HG03520 (cell line): ENCODE measurements around the gene AP5Z1.
A peak's percentile ranks its signal among the peaks of the same experiment; 100 is the strongest.

ENCODE experiments used
- ATAC-seq: cut with Tn5 transposase; IDR thresholded peaks from one replicate; pipeline ENCODE4 v1.9.1; 2021; ENCODE audit warnings: mild to moderate bottlenecking, moderate library complexity; ENCODE audit not compliant: unreplicated experiment

AP5Z1 gene, protein sequence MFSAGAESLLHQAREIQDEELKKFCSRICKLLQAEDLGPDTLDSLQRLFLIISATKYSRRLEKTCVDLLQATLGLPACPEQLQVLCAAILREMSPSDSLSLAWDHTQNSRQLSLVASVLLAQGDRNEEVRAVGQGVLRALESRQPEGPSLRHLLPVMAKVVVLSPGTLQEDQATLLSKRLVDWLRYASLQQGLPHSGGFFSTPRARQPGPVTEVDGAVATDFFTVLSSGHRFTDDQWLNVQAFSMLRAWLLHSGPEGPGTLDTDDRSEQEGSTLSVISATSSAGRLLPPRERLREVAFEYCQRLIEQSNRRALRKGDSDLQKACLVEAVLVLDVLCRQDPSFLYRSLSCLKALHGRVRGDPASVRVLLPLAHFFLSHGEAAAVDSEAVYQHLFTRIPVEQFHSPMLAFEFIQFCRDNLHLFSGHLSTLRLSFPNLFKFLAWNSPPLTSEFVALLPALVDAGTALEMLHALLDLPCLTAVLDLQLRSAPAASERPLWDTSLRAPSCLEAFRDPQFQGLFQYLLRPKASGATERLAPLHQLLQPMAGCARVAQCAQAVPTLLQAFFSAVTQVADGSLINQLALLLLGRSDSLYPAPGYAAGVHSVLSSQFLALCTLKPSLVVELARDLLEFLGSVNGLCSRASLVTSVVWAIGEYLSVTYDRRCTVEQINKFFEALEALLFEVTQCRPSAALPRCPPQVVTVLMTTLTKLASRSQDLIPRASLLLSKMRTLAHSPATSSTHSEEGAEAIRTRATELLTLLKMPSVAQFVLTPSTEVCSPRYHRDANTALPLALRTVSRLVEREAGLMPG

DNA sequence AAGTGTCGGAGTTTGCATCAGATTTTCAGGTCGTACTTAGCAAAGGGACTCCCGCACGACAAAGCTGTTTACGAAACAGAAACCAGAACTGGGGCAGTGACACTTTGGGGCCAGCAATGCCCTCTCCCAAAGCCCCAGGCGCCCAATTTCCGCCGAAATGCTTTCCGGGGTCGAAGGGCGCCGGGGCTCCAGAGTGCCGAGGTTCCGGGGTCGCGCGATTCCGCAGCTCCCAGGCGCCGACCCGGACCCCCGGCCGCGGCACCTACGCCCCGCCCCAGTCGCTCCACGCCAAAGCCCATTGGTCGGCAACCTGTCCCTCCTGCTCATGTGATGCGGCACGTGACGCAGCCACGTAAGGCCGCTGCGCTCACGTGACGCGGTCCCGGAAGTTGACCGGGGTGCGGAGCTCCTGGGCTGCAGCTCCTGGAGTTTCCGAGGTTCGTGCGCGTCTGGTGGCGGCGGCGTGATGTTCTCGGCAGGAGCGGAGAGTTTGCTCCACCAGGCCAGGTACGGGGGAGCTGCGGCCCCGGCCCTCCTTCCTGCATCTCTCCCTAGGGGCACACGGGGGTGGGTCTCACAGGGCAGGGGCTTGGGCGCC lies at the start of gene AP5Z1:
TSS of gene AP5Z1 (plus strand) at position 374 of the 598 bp plus-strand sequence. CDS start at position 467, 93 bp downstream.
- ATAC-seq: peak; percentile 87

DNA sequence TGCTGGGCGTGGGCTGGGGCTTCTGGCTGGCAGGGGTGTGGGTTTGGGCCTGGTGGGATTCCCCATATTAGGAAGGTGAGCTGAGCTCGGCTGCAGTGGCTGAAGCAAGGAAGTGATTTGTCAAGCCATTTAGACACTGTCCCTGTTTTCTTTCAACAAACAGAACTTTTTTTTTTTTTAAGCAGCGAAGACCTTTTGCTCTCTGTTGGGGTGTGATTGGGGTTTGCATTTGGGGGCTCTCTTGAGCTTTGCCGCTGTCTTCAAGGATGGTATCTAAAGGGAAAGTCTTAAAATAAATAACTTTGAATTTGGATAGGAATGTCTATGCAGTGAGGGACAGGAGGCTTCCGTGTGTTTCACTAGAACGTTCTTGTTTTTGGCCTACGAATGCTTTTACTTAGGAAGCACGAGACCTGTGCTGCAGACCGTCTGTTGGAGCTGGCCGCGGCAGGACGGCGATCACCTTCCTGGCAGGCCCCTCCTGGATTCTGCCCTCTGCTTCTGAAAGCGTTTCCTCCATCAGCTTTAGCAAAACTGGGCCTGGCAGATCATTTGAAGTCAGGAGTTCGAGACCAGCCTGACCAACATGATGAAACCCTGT lies 49.5 kb upstream of the AP5Z1 start:
- no peak for ATAC-seq

DNA sequence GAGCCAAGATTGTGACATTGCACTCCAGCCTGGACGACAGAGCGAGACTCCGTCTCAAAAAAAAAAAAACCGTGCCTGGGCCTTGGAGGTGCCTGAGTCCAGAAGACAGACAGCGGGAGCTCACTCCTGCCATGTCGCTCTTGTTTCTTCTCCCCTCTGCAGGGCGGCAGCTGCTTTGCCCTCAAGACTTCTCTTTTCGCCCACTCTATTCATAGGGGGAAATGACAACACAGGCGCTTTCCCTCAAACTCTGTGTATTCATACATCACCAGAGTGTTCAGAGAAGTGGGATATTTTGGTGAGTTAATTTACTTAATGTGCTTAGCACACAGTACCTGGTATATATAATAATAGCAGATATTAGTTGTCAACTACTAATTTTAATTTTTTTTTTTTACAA lies 48.9 kb upstream of the AP5Z1 start:
- no peak for ATAC-seq

DNA sequence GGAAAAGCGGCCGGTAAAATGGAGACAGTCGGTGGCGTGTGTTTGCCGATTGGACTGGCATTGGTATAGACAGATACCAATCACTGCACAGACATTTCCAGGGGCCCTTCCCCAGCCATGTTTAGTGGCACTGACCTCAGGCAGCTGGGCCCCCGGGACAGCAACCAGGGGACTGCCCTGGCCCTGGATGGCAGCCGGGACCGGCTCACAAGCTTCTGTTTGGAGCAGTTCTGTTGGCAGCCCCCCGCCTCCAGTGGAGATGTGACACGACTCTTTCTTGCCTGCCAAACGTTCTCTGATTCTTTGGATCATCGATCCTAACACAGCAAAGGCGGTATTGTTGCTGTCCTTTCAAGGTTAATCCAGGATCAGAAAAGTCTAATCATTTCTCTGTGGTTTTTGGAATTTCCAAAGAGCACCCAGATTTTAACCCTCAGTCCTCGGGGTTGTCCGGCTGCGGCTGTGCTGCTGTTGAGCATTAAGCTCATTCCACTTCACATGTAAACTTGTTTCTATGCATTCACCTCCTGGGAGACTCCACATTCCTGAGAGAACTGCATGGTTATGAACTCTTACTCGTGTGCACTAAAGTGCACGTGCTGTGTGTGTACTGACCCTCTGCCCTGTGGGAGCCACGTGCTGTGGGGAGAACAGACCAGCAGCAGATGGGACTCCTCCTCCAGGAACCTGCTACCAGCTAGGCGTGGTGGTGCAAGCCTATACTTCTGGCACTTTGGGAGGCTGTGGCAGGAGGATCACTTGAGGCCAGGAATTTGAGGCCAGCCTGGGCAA lies 47.3 kb upstream of the AP5Z1 start:
- no peak for ATAC-seq

DNA sequence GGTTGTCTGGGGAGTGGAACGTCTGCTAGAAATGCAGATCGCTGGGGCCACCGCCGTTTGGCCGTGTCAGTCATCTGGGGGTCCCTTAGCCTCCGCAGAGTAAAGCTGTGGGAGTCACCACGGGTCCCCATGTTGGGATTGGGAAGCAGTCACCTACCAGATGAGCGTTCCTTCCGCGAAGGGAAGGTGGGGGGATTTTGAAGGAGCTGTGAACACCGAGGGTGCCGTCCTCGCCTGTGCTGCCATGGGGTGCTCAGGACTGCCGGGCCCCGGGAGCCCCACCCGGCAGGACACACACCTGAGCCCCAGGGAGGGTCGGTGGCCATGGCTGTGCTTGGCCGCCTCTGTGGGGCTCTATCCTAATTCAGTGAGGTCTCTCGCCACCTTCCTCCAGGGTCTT lies 46.2 kb upstream of the AP5Z1 start:
- no peak for ATAC-seq

DNA sequence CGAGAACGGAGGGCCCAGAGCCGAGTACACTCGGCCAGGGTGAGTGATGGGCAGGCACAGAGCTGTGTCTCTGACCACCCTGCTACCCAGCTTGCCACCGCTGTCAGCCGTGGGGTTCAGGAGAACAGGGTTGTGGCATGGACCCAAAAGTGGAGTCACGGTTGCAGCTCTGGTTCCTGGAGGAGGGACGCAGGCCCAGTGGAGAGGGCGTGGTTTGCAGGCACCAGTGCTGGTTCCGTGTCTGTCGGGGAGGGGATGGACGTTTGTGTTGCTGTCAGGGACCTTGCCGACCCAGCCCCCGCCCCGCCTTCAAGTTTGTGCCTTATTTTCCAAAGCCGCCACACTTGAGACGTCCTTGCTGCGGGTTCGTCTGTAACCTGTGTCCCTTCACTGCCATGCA lies 45.1 kb upstream of the AP5Z1 start:
- ATAC-seq: no peak

DNA sequence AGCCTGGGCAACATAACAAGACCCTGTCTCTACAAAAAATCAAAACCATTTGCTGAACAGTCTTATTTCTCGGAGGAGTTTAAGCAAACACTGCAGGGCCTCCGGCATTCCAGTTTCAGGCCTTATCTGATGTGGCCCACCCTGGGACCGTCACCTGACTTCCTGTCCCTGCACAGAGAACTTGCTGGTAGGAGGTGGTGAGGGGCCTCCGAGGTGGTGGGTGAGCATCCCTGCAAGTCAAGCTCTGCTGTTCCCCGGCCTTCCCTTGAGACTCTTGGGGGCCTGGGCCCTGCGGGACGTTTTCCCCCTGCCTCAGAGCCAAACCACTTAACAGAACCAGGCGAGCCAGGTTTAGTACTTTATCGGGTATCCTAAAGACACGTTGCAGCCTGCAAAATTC lies 44.5 kb upstream of the AP5Z1 start:
- ATAC-seq: no peak

DNA sequence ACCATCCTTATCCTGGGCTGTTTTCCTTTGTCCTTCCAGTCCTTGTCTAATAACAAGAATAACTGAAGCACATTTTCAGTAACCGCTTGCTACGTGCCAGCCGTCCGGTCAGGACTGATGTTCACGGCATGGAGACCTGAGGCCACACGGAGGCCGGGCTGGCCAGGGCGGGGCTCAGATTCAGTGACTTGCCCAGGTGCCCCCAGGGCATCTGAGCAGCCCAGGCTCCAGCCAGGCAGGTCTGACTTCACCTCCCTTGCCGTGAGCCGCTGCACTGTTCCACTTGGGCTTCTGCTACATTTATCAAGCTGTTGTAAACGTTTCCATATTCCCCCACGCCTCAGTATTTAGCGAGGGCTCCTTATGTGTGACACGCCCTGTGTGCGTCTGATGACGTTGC lies 43.6 kb upstream of the AP5Z1 start:
- ATAC-seq: no peak

DNA sequence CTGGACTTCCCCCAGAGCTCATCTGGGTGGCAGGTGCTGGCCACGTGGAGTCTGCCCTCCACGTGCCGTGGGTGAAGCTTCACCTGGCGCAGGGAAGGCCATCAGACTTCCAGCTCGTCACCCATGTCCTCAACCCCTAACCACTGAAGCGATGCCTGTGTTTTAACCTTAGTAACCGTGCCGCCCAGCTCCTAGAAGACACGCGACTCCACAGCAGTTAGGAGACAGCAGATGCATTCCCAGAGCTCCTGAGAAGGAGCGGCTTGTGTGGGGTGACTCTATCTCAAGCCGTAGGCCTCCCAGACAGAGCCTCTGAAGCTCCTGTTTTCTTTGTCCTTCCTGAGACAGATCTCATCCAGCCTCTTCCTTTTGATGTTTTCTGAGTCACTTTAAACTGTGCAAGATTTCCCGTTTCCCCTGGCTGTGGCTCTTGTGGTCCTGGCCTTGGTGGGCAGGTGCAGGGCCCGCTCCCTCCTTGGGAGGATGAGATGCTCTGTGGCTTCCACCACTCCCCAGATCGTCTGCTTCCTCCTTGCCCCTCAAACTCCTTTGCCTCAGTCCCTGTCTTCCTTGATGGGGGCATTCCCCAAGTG lies 41.4 kb upstream of the AP5Z1 start:
- ATAC-seq: no peak

DNA sequence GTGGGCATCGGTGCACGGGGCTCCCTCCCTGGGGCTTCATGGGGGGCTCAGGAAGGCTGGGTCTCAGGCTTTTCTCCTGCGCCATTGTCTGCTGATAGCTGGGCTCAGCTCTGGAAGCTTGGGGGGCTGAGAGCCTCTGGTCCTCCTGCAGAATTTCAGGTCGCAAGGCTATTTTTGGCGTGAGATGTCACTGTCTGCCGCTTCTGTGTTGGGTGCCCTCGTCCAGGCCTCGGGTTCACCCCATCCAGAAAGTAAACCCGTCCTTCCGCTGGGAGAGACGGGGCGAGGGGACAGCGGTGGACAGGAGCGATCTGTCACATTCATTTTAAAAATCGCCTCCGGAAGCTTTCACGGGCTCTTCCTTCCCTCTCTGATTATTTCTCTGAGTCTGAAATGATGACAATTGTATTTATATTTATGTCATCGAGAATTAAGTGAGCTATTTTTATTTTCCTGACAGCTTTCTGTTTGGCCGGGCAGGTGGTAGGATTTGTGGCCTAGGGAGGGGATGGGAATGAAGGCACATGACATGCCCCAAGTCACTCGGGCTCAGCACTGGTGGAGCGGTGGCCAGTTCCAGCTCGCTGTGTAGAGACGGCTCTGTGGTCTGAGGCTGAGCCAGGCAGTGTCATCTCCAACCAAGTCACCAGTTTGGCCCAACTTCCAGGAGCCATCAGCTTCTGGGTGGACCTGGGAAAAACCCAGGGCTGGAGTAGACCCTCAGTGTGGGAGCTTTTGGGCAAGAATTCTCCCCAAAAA lies 40.7 kb upstream of the AP5Z1 start:
- ATAC-seq: no peak

DNA sequence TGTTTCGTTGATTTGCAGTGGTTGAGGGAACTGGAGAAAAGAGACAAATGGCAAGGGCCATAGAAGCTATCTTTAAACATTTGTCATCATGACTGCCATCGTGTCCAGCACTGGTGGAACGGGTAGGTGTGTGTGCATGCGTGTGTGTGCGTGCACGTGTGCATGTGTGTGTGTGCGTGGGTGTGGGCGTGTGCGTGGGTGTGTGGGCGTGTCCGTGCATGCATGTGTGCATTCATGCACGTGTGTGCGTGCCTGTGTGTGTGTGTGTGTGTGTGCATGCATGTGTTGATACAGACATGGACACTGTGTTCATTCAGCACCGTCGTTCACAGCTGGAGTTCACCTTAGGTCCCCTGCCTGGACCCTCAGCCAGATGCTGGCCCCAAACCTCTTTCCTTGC lies 38.1 kb upstream of the AP5Z1 start:
- no peak for ATAC-seq

DNA sequence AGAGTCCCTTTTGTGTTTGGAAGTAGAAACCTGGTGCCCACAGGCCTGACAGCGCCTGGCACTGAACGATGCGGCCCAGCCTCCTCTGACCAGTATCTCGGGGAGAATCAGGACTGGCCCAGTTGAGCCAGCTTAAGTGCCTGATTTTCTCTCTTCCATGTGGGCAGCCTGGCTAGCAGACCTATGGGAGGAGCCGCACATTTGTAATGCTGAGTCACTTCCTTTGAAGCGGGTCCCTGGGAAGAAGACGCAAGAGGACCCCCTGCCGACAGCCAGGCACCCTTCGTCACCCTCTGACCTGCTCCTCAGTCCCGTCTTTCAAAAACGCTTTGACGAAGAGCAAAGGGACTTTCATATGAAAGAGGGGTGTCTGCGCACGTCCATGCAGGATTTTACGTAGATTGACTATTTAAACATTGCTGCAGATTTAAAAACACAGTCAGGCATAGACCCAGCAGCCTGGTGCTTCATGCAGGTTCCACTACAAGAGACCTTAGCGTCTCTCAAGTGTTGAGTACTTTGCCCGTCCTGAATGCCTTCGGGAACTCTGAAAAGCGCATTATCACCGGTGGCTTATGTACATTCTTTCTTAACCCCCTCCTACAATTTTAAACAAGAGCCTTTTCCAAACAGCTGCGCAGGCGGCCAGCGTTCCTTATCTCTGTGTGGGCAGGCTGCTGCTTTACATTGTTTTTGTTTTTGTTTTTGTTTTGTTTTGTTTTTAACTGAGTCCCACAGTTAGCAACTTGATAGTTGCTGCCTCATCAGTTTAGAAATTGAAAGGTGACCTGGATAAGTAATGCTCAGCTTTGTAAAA lies 36.5 kb upstream of the AP5Z1 start:
- ATAC-seq: no peak

DNA sequence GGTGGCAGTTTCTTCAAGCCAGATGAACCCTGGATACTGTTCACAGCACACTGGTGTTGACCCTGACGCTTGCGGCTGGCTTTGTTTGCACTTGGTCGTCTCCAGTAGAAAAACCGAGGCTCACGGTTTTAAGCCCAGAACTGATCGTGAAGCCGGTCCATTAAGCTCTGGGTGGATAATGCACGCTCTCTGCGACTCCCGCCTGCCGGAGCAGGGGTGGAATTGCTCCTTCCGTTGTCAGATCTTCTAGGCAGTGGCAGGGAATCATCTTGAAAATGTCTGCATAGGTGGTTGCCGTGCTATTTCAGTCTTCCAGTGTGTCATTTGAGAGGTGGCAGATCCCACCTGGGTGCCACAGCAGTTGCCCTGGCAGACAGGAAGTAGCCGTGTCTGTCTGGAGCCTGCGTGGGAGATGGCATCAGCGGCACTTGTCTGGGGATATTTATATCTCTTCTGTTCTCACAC lies 35.9 kb upstream of the AP5Z1 start:
- no peak for ATAC-seq

DNA sequence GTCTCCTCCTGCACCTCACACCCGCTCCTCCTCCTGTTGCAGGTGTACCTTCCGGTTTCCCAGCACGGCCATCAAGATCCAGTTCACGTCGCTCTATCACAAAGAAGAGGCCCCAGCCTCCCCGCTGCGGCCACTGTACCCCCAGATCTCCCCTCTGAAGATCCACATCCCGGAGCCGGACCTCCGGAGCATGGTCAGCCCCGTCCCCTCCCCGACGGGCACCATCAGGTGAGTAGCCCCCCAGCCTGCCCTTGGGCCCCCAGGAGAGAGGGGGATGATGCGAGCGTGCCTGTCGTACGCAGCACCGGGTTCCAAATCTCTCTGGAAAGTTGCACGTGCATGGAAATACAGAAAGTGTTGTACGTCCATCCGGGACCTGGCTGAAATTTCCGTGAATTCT lies 34.6 kb upstream of the AP5Z1 start:
- no peak for ATAC-seq

DNA sequence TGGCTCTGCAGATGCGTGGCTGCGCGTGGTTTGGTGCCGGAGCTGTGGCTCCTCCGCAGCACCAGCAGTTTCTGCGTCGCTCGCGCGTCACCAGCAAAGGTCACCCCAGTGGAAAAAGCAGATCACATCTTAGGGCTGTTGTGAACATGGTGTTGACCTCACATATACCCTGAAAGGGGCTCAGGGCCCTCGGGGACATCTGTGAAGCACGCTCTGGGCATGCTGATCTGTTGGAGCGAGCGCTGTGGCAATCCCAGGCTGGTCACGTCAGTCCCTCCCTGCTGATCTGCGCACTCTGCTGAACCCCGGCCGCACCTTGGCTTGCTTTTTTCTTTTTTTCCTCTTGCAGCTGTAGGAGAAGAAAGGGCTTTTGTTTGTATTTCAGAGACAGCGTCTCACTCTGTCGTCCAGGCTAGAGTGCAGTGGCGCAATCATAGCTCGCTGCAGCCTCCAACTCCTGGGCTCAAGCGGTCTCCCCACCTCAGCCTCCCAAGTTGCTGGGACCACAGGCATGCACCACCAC lies 33.3 kb upstream of the AP5Z1 start:
- ATAC-seq: no peak

DNA sequence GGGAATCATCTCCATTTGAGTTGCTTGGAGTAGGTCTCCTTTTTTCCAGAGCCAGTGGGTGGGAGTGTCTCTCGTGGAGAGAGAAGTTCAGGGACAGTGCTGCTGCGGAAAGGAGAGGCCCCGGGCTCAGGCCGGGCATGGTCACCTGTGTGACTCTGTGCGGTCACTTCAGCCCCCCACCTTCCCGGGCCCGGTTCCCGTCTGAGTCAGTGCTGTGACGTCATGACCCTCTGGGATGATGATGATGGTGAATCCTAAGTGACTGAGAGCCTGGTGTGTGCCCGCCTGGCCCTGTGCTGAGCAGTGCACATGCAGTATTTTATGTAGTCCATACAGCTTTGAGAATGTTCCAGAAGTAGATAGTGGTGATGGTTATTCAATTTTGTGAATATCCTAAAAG lies 32.6 kb upstream of the AP5Z1 start:
- no peak for ATAC-seq

DNA sequence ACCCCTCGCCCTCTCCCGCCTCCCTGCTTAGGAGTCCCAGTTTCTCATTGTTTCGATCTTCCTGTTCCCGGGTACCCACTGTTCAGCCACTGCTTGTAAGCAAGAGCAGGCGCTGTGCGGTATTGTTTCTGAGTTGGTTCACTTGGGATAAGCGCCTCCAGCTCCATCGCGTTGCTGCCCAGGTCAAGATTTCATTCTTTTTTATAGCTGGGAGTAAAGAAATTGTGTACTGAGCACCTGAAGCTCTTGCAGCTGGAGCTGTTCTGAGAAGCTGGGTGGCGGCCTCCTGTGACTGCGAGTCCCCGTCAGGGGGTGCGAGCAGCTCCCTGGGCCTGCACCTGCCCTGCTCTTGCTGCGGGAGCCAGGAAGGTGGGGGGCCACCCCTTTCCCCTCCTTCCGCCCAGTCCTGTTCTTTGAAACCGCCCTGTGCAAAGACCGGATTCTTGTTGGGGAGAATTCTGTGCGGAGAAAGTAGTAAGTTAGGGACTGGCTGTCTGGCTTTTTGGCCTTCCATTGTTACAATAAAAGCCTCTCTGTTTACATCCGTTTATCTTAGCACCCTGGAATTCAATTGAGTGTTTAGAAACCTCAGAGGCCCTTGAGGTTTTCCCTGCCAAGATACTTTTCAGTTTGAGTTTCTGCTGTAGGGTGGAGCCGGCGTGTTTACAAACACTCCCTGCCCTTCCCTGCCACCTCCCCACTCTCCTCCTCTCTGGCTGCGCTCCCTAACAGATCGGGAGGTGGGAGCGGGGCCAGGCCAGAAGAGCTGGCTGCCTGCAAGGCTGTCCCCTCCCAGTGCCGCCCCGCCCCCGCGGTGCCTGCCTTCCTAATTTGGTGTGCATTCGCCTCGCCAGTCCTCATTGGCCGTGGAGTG lies 30.8 kb upstream of the AP5Z1 start:
- ATAC-seq: peak; percentile 57
